Suprapubic skin (tissue), 4 donors: ENCODE data around the gene POLR2I. TPM values are rescaled to one million over a fixed set of nuclear protein-coding genes. Genes with fewer than 3 reads are reported as not detected.

ENCODE experiments used
- DNase-seq, 2 donors: peaks; one replicate each; pipeline ENCODE4 v3.0.0-alpha.2; 2019; ENCODE audit warnings: low spot score in 2 of 2
- H3K27ac ChIP-seq: fragments of 200-600 bp; sonication (generic); one replicate; pipeline ENCODE4 v1.5.1; 2019
- H3K27me3 ChIP-seq: fragments of 200-600 bp; sonication (generic); one replicate; pipeline ENCODE4 v1.5.1; 2019
- H3K36me3 ChIP-seq: fragments of 200-600 bp; sonication (generic); one replicate; pipeline ENCODE4 v1.5.1; 2019
- H3K4me1 ChIP-seq: fragments of 200-600 bp; sonication (generic); one replicate; pipeline ENCODE4 v1.5.1; 2019
- H3K4me3 ChIP-seq: fragments of 200-600 bp; sonication (generic); one replicate; pipeline ENCODE4 v1.5.1; 2019; ENCODE audit warnings: mild to moderate bottlenecking
- H3K9me3 ChIP-seq: fragments of 200-600 bp; sonication (generic); one replicate; pipeline ENCODE4 v1.5.1; 2019
- EP300 ChIP-seq: sonication (generic); formaldehyde crosslinking; IDR thresholded peaks from one replicate; pipeline ENCODE4 v1.6.1; 2017; ENCODE audit warnings: antibody characterized with exemption
- POLR2A ChIP-seq, 2 donors: fragments of 450-650 bp; IDR thresholded peaks; one replicate each; pipeline ENCODE4 v1.6.1; 2017; ENCODE audit warnings: antibody characterized with exemption in 2 of 2, mild to moderate bottlenecking in 2 of 2, moderate library complexity in 2 of 2
- POLR2AphosphoS5 ChIP-seq, 3 donors: sonication (generic); formaldehyde crosslinking; IDR thresholded peaks; one replicate each; pipeline ENCODE4 v1.6.1; 2017; ENCODE audit warnings: antibody characterized with exemption in 3 of 3
- WGBS: methylation state at CpG from one replicate; pipeline ENCODE4 v1.1.5; 2018; 5-methylcytosine and 5-hydroxymethylcytosine counted together
- total RNA-seq, 4 donors: library from RNA; depleted of rRNA; stranded (reverse); fragments of >200 nt; gene quantifications; one replicate each; pipeline ENCODE4 v1.1.0, GENCODE V29; 2016
- TF ChIP-seq, protein P1 (sequence below), 2 donors: fragments of 200-600 bp in 1 of 2; fragments of 450-650 bp in 1 of 2; sonication (generic) in 1 of 2; IDR thresholded peaks; one replicate each; pipeline ENCODE4 v1.5.1; 2016 to 2019; ENCODE audit warnings: antibody characterized with exemption in 2 of 2, mild to moderate bottlenecking in 1 of 2, moderate library complexity in 1 of 2

The POLR2I gene
- total RNA-seq, 4 donors from 2014 or later = 21.8 to 57.5 (median 31.3) TPM

DNA sequence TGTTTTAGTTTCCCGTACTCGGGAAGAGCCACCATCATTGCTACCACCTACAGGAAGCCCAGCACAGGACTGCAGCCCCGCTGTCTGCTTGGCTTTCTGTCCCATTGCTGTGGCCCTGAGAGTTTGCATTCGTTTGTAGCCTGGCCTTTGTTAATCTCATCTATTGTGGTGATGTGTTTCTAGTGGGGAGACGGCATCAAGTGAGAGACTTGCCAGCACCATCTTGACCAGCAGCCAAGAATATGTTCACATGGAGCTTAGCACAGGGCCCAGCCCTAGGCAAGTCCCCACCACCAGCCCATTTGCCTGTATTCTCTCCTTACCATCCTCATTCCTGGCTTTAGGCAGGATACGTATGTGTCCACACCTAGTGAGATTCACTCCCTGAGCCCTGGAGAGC, 21.0 kb downstream of the POLR2I start:
- no peak for DNase-seq
- no peaks in the 10 kb centered on the region for H3K4me1 ChIP-seq
- whole genome bisulfite sequencing = 79% methylated on average over 5 of the region's 6 CpGs
- H3K27me3 ChIP-seq = no peaks in the 10 kb centered on the region
- no peaks in the 10 kb centered on the region for H3K36me3 ChIP-seq
- no peak overlapping the region for H3K27ac ChIP-seq
- H3K9me3 ChIP-seq = no peaks in the 10 kb centered on the region
- no peak for TF ChIP-seq POLR2AphosphoS5 (IDR thresholded peaks at IDR 0.05)
- TF ChIP-seq EP300 = no peak
- no peak for TF ChIP-seq POLR2A (IDR thresholded peaks at IDR 0.05)
- TF ChIP-seq, protein P1, sequence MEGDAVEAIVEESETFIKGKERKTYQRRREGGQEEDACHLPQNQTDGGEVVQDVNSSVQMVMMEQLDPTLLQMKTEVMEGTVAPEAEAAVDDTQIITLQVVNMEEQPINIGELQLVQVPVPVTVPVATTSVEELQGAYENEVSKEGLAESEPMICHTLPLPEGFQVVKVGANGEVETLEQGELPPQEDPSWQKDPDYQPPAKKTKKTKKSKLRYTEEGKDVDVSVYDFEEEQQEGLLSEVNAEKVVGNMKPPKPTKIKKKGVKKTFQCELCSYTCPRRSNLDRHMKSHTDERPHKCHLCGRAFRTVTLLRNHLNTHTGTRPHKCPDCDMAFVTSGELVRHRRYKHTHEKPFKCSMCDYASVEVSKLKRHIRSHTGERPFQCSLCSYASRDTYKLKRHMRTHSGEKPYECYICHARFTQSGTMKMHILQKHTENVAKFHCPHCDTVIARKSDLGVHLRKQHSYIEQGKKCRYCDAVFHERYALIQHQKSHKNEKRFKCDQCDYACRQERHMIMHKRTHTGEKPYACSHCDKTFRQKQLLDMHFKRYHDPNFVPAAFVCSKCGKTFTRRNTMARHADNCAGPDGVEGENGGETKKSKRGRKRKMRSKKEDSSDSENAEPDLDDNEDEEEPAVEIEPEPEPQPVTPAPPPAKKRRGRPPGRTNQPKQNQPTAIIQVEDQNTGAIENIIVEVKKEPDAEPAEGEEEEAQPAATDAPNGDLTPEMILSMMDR (IDR thresholded peaks at IDR 0.05) = no peak
- H3K4me3 ChIP-seq = no peak overlapping the region

DNA sequence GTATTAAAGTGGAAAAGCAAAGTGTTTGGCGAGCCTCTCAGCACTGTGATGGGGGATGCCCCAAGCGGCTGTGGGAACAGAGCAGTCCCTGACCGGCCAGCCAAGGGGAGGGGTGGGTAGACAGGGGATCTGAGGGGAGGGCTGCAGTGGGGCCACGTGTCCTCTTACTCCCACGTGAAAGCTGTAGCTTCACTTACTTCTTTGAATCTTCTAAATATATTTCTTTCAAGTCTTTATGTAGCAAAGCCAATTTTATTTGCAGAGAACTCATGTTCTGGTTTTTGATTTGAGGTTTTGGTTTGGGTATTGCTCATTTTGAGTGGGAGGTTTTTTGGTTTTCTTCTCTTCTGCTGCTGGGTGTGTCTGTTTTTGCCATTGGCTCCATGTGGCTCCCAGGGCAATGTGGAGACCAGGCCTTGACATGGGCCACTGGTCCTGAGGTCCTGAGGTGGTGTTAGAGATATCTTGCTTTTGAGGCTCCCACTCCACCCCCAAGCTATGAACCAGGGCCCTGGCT, 21.5 kb downstream of the POLR2I start:
- Histone ChIP-seq H3K4me1 (no peaks in the 10 kb centered on the region), H3K27me3 (no peaks in the 10 kb centered on the region), H3K9me3 (no peaks in the 10 kb centered on the region), H3K4me3 (no peak overlapping the region), H3K27ac (no peak overlapping the region), H3K36me3 (no peaks in the 10 kb centered on the region)
- TF ChIP-seq, protein P1 (IDR thresholded peaks at IDR 0.05) = no peak
- no peak for TF ChIP-seq POLR2AphosphoS5 (IDR thresholded peaks at IDR 0.05)
- DNase-seq = no peak
- WGBS = 81% methylated on average over 5 of the region's 5 CpGs

DNA sequence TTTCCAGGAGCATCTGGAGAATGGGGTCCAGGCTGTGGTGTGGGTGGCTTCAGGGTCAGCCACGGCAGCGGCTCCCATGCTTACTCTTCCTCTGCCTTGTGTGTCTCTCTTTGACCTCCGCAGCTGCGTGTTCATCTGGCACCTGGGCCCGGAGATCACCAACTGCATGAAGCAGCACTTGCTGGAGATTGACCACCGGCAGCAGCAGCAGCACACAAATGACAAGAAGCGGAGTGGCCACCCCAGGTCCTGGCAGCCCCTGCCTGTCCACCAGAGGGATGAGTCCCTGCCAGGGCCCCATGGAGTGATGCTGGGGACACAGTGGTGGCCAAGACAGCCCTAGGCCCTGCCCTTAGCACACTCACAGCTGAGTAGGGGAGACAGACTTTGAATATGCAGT, 22.1 kb downstream of the POLR2I start:
- Histone ChIP-seq H3K4me1 (no peaks in the 10 kb centered on the region), H3K4me3 (no peak overlapping the region), H3K27me3 (no peaks in the 10 kb centered on the region), H3K36me3 (no peaks in the 10 kb centered on the region), H3K9me3 (no peaks in the 10 kb centered on the region), H3K27ac (no peak overlapping the region)
- no peak for DNase-seq
- WGBS = 93% methylated on average over 6 of the region's 7 CpGs
- TF ChIP-seq, protein P1 (IDR thresholded peaks at IDR 0.05) = no peak
- TF ChIP-seq EP300 (no peak), POLR2AphosphoS5 (IDR thresholded peaks at IDR 0.05) (no peak), POLR2A (IDR thresholded peaks at IDR 0.05) (no peak)

DNA sequence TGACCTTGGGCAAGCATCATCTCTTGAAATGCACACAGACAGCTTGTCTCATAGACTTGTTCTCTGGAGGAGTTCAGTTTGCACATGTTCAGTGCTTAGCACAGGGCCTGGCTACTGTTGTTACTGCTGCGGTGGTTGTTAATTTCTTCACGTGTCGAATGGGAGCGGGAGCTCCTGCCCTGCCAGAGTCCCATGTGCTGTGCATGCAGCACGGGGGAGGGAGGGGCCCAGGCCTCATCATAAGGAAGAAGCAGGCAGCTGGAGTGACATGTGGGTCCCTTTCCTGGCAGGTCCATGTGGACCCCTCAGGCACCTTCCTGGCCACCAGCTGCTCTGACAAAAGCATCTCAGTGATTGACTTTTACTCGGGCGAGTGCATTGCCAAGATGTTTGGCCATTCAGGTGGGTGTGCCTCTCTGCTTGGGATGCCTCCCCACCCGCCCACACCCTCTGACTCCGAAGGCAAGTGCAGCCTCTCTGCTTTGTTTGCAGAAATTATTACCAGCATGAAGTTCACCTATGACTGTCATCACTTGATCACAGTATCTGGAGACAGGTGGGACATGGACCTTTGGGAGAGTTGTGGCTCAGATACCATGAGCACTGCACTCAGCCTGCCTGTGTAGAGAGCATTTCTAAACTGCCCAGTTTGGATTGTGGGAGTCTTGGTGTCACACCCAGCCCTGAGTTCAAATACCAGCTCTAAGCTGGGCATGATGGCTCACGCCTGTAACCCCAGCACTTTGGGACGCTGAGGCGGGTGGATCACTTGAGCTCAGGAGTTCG, 23.6 kb downstream of the POLR2I start:
- H3K27me3 ChIP-seq = no peaks in the 10 kb centered on the region
- TF ChIP-seq, protein P1 (IDR thresholded peaks at IDR 0.05) = no peak
- TF ChIP-seq POLR2AphosphoS5 (IDR thresholded peaks at IDR 0.05) = no peak
- TF ChIP-seq POLR2A (IDR thresholded peaks at IDR 0.05) = no peak
- TF ChIP-seq EP300 = no peak
- H3K4me3 ChIP-seq = no peak overlapping the region
- 71% methylated on average over 8 of the region's 13 CpGs for WGBS
- H3K36me3 ChIP-seq = no peaks in the 10 kb centered on the region
- no peak for DNase-seq
- no peaks in the 10 kb centered on the region for H3K4me1 ChIP-seq
- H3K27ac ChIP-seq = no peak overlapping the region
- H3K9me3 ChIP-seq = no peaks in the 10 kb centered on the region

DNA sequence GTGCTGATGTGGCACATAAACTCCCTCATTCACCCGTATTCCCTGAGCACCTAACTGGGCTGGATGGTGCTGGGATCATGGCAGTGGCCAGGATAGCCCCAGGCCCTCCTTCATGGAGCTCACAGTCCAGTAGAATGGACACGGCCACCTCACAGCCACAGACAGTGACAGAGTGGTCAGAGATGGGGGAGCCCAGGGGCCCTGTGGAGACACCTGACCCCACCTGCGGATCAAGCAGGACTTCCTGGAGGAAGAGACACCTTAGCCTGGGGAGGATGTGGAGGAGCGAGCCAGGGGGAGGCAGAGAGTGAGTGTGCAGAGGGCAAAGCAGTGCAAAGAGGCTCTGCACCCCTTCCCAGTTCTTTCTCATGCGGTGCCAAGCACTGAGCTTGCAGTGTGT, 24.8 kb downstream of the POLR2I start:
- Histone ChIP-seq H3K27ac (no peak overlapping the region), H3K4me1 (no peaks in the 10 kb centered on the region), H3K4me3 (no peak overlapping the region), H3K36me3 (no peaks in the 10 kb centered on the region), H3K27me3 (no peaks in the 10 kb centered on the region), H3K9me3 (no peaks in the 10 kb centered on the region)
- no peak for DNase-seq
- TF ChIP-seq, protein P1 (IDR thresholded peaks at IDR 0.05) = no peak
- TF ChIP-seq EP300 (no peak), POLR2AphosphoS5 (IDR thresholded peaks at IDR 0.05) (no peak), POLR2A (IDR thresholded peaks at IDR 0.05) (no peak)
- 99% methylated on average over 5 of the region's 5 CpGs for WGBS
